GM19452 (cell line): ENCODE results near the gene GMPR2.
A peak's percentile ranks its signal among the peaks of the same experiment; 100 is the strongest.

Source experiments
- ATAC-seq: cut with Tn5 transposase; IDR thresholded peaks from one replicate; pipeline ENCODE4 v1.9.1; 2021; ENCODE audit not compliant: unreplicated experiment

Gene GMPR2

GRCh38 chr14:24263848-24264247 is 31.1 kb downstream of the GMPR2 start:
- no peak for ATAC-seq

- ATAC-seq, result no peak
These were observed 31.6 kb downstream of the GMPR2 start for GRCh38 chr14:24264298-24264697.

- ATAC-seq, result no peak
These were observed 33.9 kb downstream of the GMPR2 start for GRCh38 chr14:24266344-24267244.

- no peak for ATAC-seq
These were observed 34.8 kb downstream of the GMPR2 start for GRCh38 chr14:24267516-24267915.

GRCh38 chr14:24268225-24268624 is 35.5 kb downstream of the GMPR2 start:
- no peak for ATAC-seq

- no peak for ATAC-seq
These were observed 36.6 kb downstream of the GMPR2 start for GRCh38 chr14:24269368-24269767.

- no peak for ATAC-seq
These were observed 37.3 kb downstream of the GMPR2 start for GRCh38 chr14:24269910-24270536.

GRCh38 chr14:24270537-24271133 is 37.9 kb downstream of the GMPR2 start:
- no peak for ATAC-seq

- ATAC-seq, result peak; percentile 85
These were observed 38.6 kb downstream of the GMPR2 start, which contains the start of gene RABGGTA for GRCh38 chr14:24271134-24271833. Gene RABGGTA, minus strand, starts transcription at chr14:24271597. Its CDS starts 482 bp downstream, at chr14:24271115.

- ATAC-seq, result no peak
These were observed 39.1 kb downstream of the GMPR2 start for GRCh38 chr14:24271834-24272263.

- no peak for ATAC-seq
These were observed 39.7 kb downstream of the GMPR2 start for GRCh38 chr14:24272467-24272866.

GRCh38 chr14:24273422-24273998 is 40.8 kb downstream of the GMPR2 start:
- no peak for ATAC-seq

- peak; percentile 41 for ATAC-seq
These were observed 41.4 kb downstream of the GMPR2 start for GRCh38 chr14:24274101-24274543.

- ATAC-seq, result no peak
These were observed 44.3 kb downstream of the GMPR2 start for GRCh38 chr14:24277071-24277470.

GRCh38 chr14:24277606-24278321 is 45.0 kb downstream of the GMPR2 start:
- ATAC-seq, result no peak

- no peak for ATAC-seq
These were observed 45.7 kb downstream of the GMPR2 start for GRCh38 chr14:24278424-24278823.

GRCh38 chr14:24279301-24280186 is 46.8 kb downstream of the GMPR2 start:
- peak; percentile 57 for ATAC-seq

- ATAC-seq, result no peak
These were observed 48.2 kb downstream of the GMPR2 start for GRCh38 chr14:24280797-24281460.

- no peak for ATAC-seq
These were observed 48.9 kb downstream of the GMPR2 start for GRCh38 chr14:24281636-24282035.
